HEK293T (cell line): Measurements from ENCODE around the gene PTCHD4.

Experiments
- CTCF ChIA-PET: fragments of 350-600 bp; formaldehyde crosslinking; extraction: SDS; loops from one replicate; lab custom pipeline; 2021; ENCODE audit warnings: antibody characterized with exemption, inconsistent platforms; lab: Yijun Ruan, JAX
- POLR2A ChIA-PET: fragments of 350-600 bp; formaldehyde crosslinking; extraction: SDS; loops from one replicate; lab custom pipeline; 2020; ENCODE audit warnings: antibody characterized with exemption, inconsistent platforms; lab: Yijun Ruan, JAX
- DNase-seq: peaks from one replicate; pipeline ENCODE4 v3.0.0; 2012; ENCODE audit warnings: mixed read lengths; ENCODE audit errors: extremely low spot score
- ARNT ChIP-seq: fragments of 450-650 bp; IDR thresholded peaks from 2 replicates; pipeline ENCODE4 v1.6.1; 2017; ENCODE audit warnings: mild to moderate bottlenecking
- BHLHE40 ChIP-seq: fragments of 450-650 bp; IDR thresholded peaks from 2 replicates; pipeline ENCODE4 v1.6.1; 2016; ENCODE audit warnings: mild to moderate bottlenecking, moderate library complexity, borderline replicate concordance
- CTBP1 ChIP-seq: fragments of 450-650 bp; IDR thresholded peaks from 2 replicates; pipeline ENCODE4 v1.6.1; 2016; ENCODE audit warnings: borderline replicate concordance
- ELF4 ChIP-seq: fragments of 450-650 bp; IDR thresholded peaks from 2 replicates; pipeline ENCODE4 v1.6.1; 2017; ENCODE audit warnings: antibody characterized with exemption
- FOXA1 ChIP-seq: fragments of 450-650 bp; IDR thresholded peaks from 2 replicates; pipeline ENCODE4 v1.6.1; 2016; ENCODE audit warnings: mild to moderate bottlenecking
- FOXK2 ChIP-seq: fragments of 450-650 bp; IDR thresholded peaks from 2 replicates; pipeline ENCODE4 v1.6.1; 2016; ENCODE audit warnings: mild to moderate bottlenecking
- FOXM1 ChIP-seq: fragments of 450-650 bp; IDR thresholded peaks from 2 replicates; pipeline ENCODE4 v1.6.1; 2017; ENCODE audit warnings: mild to moderate bottlenecking, borderline replicate concordance
- HDGF ChIP-seq: fragments of 450-650 bp; IDR thresholded peaks from 2 replicates; pipeline ENCODE4 v1.6.1; 2017; ENCODE audit warnings: antibody characterized with exemption, borderline replicate concordance
- L3MBTL2 ChIP-seq: fragments of 450-650 bp; conservative IDR thresholded peaks from 2 replicates; pipeline ENCODE4 v1.6.1; 2016; ENCODE audit warnings: mild to moderate bottlenecking
- LEF1 ChIP-seq: fragments of 450-650 bp; IDR thresholded peaks from 2 replicates; pipeline ENCODE4 v1.6.1; 2017; ENCODE audit warnings: mild to moderate bottlenecking, borderline replicate concordance
- NFRKB ChIP-seq: fragments of 450-650 bp; IDR thresholded peaks from 2 replicates; pipeline ENCODE4 v1.6.1; 2016; ENCODE audit warnings: mild to moderate bottlenecking, moderate library complexity
- PKNOX1 ChIP-seq: fragments of 450-650 bp; IDR thresholded peaks from 2 replicates; pipeline ENCODE4 v1.6.1; 2016
- SP1 ChIP-seq: fragments of 450-650 bp; IDR thresholded peaks from 2 replicates; pipeline ENCODE4 v1.6.1; 2017
- SUZ12 ChIP-seq: fragments of 450-650 bp; IDR thresholded peaks from 2 replicates; pipeline ENCODE4 v1.6.1; 2016; ENCODE audit warnings: mild to moderate bottlenecking
- TARDBP ChIP-seq: fragments of 450-650 bp; IDR thresholded peaks from 2 replicates; pipeline ENCODE4 v1.6.1; 2016
- ZNF384 ChIP-seq: fragments of 450-650 bp; IDR thresholded peaks from 2 replicates; pipeline ENCODE4 v1.6.1; 2016

The PTCHD4 gene

GRCh38 chr6:48092550-48093217 lies 18.3 kb downstream of the PTCHD4 start:
- ChIA-PET CTCF (no interaction called here), POLR2A (no interaction called here)
- TF ChIP-seq ELF4 (no peak), TARDBP (no peak), SUZ12 (no peak), L3MBTL2 (no peak), ZNF384 (no peak), BHLHE40 (no peak), PKNOX1 (no peak), SP1 (no peak), FOXM1 (no peak), LEF1 (no peak), NFRKB (no peak), FOXA1 (no peak), ARNT (no peak), CTBP1 (no peak), HDGF (no peak), FOXK2 (no peak)
- no peak for DNase-seq

- TF ChIP-seq PKNOX1 (no peak), ELF4 (no peak), FOXM1 (no peak), CTBP1 (no peak), ZNF384 (no peak), HDGF (no peak), FOXK2 (no peak), TARDBP (no peak), FOXA1 (no peak), BHLHE40 (no peak), ARNT (no peak), L3MBTL2 (no peak), SUZ12 (no peak)
- DNase-seq, result no peak
- ChIA-PET POLR2A (no interaction called here), CTCF (no interaction called here)
Observed at GRCh38 chr6:48090546-48090945, 20.5 kb downstream of the PTCHD4 start.

- ChIA-PET CTCF (no interaction called here), POLR2A (no interaction called here)
- TF ChIP-seq ZNF384 (no peak), SP1 (no peak), SUZ12 (no peak), HDGF (no peak), NFRKB (no peak), FOXA1 (no peak), FOXM1 (no peak), TARDBP (no peak), BHLHE40 (no peak), CTBP1 (no peak), FOXK2 (no peak), ELF4 (no peak), L3MBTL2 (no peak), LEF1 (no peak), PKNOX1 (no peak), ARNT (no peak)
- no peak for DNase-seq
Observed at GRCh38 chr6:48087448-48087847, 23.5 kb downstream of the PTCHD4 start.

GRCh38 chr6:48086187-48086586 lies 24.8 kb downstream of the PTCHD4 start:
- no peak for DNase-seq
- ChIA-PET CTCF (no interaction called here), POLR2A (no interaction called here)
- no peak for TF ChIP-seq LEF1
- TF ChIP-seq NFRKB, result no peak
- TF ChIP-seq HDGF, result no peak
- TF ChIP-seq SUZ12, result no peak
- TF ChIP-seq FOXA1, result no peak
- no peak for TF ChIP-seq ZNF384
- TF ChIP-seq SP1, result no peak
- TF ChIP-seq FOXM1, result no peak
- TF ChIP-seq BHLHE40, result no peak
- no peak for TF ChIP-seq ELF4
- no peak for TF ChIP-seq L3MBTL2
- TF ChIP-seq CTBP1, result no peak
- no peak for TF ChIP-seq FOXK2
- no peak for TF ChIP-seq PKNOX1
- no peak for TF ChIP-seq ARNT
- no peak for TF ChIP-seq TARDBP

- DNase-seq, result no peak
- ChIA-PET CTCF (no interaction called here), POLR2A (no interaction called here)
- TF ChIP-seq ZNF384, result no peak
- TF ChIP-seq PKNOX1, result no peak
- no peak for TF ChIP-seq HDGF
- no peak for TF ChIP-seq ARNT
- no peak for TF ChIP-seq FOXM1
- TF ChIP-seq CTBP1, result no peak
- TF ChIP-seq BHLHE40, result no peak
- no peak for TF ChIP-seq L3MBTL2
- no peak for TF ChIP-seq FOXA1
- TF ChIP-seq ELF4, result no peak
Observed at GRCh38 chr6:48085131-48085741, 25.8 kb downstream of the PTCHD4 start.
